Activated T-cell treated with anti-CD3 and anti-CD28 coated beads, Interleukin-2, amount 50 U/mL, for 4 hours (primary cell): ENCODE data around the gene CLDN9. TPM values are rescaled to one million over a fixed set of nuclear protein-coding genes. Genes with fewer than 3 reads are reported as not detected.
A peak's percentile ranks its signal among the peaks of the same experiment; 100 is the strongest.

Experiments used
- ATAC-seq, 2 donors: fragments of 200-7000 bp; cut with Tn5 transposase; one replicate each; pipeline ENCODE4 v1.10.0; 2021
- DNase-seq: peaks from one replicate; pipeline ENCODE4 v3.0.0-alpha.2; 2020
- H3K27me3 Mint-ChIP-seq: one replicate; pipeline ENCODE4 v1.8.0; 2021; ENCODE audit warnings: low read depth, mixed read lengths
- H3K36me3 Mint-ChIP-seq: one replicate; pipeline ENCODE4 v1.8.0; 2022; ENCODE audit warnings: mixed read lengths; ENCODE audit not compliant: insufficient read depth
- H3K4me1 Mint-ChIP-seq: one replicate; pipeline ENCODE4 v1.8.0; 2021; ENCODE audit warnings: low read depth, mixed read lengths
- H3K4me3 Mint-ChIP-seq: one replicate; pipeline ENCODE4 v1.8.0; 2021; ENCODE audit warnings: mild to moderate bottlenecking, moderate library complexity, mixed read lengths
- H3K9me3 Mint-ChIP-seq: one replicate; pipeline ENCODE4 v1.8.0; 2021; ENCODE audit warnings: mixed read lengths
- total RNA-seq, 3 donors: library from RNA; stranded (reverse); gene quantifications; one replicate each; pipeline ENCODE4 v1.2.1, GENCODE V29; 2021

CLDN9 gene
- total RNA-seq, 3 donors from 2014 or later = not detected

DNA sequence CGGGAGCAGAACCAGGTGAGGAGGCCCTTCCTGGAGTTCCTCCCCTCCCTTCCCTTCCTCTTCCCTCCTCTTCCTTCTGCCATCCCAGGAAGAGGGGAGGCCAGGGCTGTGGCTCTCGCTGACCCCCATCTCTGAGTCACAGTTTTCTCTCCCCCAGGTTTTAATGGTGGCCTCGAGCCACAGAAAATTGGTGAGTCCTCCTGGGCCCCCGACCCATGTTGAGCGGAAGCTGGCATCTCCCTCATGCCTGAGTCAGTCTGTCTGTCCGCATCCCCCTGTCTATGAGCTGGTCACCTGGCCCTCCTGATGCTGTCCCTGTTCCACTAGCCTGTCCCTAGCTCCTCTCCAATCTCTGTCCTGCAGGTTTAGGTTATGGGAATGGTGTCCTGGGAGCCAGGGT lies 12.8 kb upstream of the CLDN9 start:
- H3K4me3 Mint-ChIP-seq = no peak overlapping the region
- no peak for ATAC-seq

DNA sequence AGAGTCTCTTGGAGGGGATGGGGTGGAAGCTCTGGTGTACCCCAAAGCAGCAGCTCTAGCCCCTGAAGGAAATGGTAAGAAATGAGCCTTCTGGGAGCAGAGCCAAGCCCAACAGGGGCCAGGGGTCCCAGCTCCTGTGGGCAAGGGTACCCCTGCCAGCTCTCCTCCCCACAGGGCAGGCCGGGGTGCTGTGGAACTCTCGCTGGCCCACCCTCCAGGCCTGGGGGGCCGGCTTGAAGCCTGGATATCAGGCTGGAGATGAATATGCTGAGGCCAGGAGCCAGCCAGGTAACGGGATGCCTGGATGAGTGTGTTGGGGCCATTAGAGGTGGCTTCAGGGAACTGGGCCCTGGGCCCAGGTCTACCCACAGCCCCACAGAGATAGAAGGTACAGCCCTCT lies 12.2 kb upstream of the CLDN9 start:
- Mint-ChIP-seq H3K9me3 (no peaks in the 10 kb centered on the region), H3K27me3 (peaks cover 5% of the 10 kb centered on the region), H3K4me1 (peaks cover 4% of the 10 kb centered on the region), H3K36me3 (no peaks in the 10 kb centered on the region), H3K4me3 (no peak overlapping the region)
- no peak for DNase-seq
- ATAC-seq = no peak

More for the DNA sequence above, 12.8 kb upstream of the CLDN9 start:
- Mint-ChIP-seq H3K27me3 (peaks cover 4% of the 10 kb centered on the region), H3K9me3 (no peaks in the 10 kb centered on the region), H3K4me1 (peaks cover 2% of the 10 kb centered on the region), H3K36me3 (no peaks in the 10 kb centered on the region)
- DNase-seq = no peak

DNA sequence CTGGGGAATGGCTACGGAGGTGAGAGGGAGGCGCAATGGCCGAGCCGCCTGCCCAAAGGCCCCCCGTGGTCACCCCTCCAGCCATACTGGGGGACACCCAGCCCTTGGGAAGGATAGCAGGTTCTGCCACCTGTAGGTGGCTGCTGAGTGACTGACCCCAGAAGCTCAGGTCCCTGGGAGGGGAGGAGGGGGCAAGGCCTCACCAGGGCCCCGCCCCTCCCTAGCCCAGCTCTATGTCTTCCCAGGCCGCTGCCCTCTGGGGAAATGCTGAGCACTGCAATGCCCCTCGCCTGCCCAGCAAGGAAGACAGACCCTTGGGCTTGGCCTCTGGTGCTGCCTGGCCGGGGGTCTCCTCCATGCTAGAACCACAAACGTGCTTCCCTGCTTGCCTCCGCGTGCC lies 11.4 kb upstream of the CLDN9 start:
- Mint-ChIP-seq H3K27me3 (peaks cover 8% of the 10 kb centered on the region), H3K9me3 (no peaks in the 10 kb centered on the region), H3K4me3 (no peak overlapping the region), H3K36me3 (no peaks in the 10 kb centered on the region), H3K4me1 (peaks cover 4% of the 10 kb centered on the region)
- no peak for ATAC-seq
- no peak for DNase-seq

DNA sequence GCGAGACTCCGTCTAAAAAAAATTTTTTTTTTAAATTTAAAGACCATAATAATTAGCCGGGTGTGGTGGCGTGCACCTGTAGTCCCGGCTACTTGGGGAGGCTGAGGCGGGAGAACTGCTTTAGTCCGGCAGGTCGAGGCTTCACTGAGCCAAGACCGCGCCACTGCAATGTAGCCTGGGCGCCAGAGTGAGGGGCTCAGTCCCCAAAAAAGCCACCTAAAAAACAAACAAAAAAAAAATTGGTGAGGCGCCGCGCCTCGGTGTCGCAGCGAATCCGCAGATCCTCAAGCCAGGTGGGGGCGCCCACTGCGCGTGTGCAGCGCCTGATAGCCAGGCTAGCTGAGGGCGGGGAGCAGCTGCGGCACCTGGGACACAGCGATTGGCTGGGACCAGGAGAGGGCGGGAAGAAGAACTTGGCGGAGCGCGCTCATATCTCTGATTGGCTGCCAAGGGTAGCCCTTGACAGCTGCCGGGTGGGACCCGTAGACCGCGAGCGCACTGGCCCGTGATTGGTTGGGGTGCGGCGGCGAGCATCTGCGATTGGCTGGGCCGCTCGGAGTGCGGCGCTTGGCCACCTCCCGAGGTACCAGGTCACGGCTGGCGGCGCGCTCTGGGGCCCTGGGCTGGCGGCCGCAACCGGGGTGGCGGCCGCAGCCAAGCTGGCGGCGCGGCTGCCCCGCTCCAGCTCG lies 9.0 kb upstream of the CLDN9 start:
- no peaks in the 10 kb centered on the region for H3K9me3 Mint-ChIP-seq
- H3K4me1 Mint-ChIP-seq = peaks cover 24% of the 10 kb centered on the region
- H3K36me3 Mint-ChIP-seq = no peaks in the 10 kb centered on the region
- ATAC-seq = peak; percentile 99
- H3K27me3 Mint-ChIP-seq = peaks cover 8% of the 10 kb centered on the region
- peak overlapping the region; percentile 70 for H3K4me3 Mint-ChIP-seq
- DNase-seq = peak; percentile 94

DNA sequence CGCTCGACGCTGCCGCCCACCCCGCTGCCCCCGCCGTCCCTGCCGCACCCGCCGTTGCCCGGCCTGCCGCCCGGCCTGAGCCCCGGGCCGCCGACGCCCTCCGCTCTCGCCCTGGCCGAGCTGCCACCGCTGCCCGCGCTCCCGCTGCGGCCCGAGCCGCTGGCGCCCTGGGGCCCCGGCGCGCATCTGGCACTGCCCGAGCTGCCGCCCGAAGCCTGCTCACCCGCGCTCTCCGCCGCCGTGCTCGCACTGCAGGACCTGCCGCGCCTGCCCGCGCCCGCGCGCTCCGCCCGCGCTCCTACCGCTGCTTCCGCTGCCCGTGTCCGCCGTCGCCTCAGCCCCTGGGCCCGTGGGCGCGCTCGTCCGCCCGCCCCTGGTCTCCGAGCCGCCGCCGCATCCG lies 8.4 kb upstream of the CLDN9 start:
- ATAC-seq (peak; percentile 23 to 28), DNase-seq (no peak)
- H3K9me3 Mint-ChIP-seq = no peaks in the 10 kb centered on the region
- no peak overlapping the region for H3K4me3 Mint-ChIP-seq
- no peaks in the 10 kb centered on the region for H3K36me3 Mint-ChIP-seq
- H3K27me3 Mint-ChIP-seq = peaks cover 8% of the 10 kb centered on the region
- H3K4me1 Mint-ChIP-seq = peaks cover 24% of the 10 kb centered on the region

DNA sequence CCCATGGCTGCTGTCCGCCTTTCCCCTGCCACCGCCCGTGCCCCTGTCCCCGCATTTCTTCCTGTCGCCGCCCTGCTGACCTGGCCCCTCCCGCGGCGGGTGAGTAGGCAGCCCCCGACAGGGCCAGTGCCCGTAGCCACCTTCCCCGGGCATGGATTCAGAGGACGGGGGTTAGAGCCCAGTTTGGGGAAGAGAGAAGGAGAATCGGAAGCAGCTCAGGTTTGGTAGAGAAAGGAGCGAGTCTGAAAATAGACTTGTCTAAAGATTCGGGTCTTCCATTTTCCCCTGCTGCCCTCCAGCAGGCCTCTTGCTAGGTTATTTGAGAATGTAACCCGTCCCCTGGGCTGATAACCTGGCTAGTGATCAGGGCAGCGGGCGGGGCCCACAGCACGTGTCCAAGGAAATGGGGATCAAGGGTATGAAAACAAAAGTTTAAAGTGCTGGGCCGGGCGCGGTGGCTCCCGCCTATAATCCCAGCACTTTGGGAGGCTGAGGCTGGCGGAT lies 7.9 kb upstream of the CLDN9 start:
- ATAC-seq = no peak
- Mint-ChIP-seq H3K27me3 (peaks cover 8% of the 10 kb centered on the region), H3K36me3 (no peaks in the 10 kb centered on the region), H3K4me1 (peaks cover 24% of the 10 kb centered on the region), H3K4me3 (peak overlapping the region; percentile 61), H3K9me3 (no peaks in the 10 kb centered on the region)
- DNase-seq = no peak

DNA sequence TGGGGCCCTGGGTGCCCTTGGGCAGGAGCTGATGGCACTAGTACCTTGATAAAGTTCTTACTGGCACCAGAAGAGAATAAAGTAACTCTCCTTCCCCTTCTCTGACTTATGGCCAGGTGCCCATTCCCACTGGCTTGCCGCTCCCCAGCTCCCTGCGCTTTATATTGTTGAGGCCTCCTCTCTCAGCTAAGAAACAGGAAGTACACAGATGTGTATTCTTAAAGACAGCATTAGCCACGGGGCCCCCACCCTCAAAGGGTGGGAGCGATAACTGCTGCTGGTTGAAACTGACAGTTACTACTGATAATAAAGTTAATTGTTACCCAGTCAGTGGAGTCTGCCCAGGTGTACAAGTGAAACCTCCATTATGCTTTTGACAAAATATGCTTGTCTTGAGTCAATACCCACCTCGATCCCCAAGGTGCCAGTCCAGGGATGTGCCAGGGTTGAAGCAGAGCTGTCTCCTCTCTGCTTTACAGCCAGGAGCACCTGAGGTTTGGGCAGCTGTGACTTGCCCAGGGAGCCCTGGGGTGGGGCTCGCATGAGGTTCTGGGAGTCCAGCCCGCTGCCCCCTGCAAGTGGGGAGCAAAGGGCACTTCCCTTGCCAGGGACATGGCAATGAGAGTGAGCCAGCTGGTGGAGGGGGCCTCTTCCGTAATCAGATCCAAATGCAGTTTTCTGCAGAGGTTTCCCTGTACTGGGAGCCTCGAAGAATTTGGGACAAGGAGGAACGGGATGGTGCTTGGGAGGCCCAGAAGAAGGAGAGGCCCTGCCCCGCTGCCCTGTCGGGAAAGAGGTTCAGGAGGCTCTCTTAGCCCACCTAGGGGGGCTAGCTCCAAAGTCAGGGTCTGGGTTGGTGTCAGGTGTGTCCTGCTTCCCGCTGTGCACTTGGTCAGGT lies 5.4 kb upstream of the CLDN9 start:
- ATAC-seq (no peak), DNase-seq (no peak)
- Mint-ChIP-seq H3K27me3 (peaks cover 5% of the 10 kb centered on the region), H3K4me3 (peak overlapping the region; percentile 21), H3K36me3 (no peaks in the 10 kb centered on the region), H3K4me1 (peaks cover 24% of the 10 kb centered on the region), H3K9me3 (no peaks in the 10 kb centered on the region)

DNA sequence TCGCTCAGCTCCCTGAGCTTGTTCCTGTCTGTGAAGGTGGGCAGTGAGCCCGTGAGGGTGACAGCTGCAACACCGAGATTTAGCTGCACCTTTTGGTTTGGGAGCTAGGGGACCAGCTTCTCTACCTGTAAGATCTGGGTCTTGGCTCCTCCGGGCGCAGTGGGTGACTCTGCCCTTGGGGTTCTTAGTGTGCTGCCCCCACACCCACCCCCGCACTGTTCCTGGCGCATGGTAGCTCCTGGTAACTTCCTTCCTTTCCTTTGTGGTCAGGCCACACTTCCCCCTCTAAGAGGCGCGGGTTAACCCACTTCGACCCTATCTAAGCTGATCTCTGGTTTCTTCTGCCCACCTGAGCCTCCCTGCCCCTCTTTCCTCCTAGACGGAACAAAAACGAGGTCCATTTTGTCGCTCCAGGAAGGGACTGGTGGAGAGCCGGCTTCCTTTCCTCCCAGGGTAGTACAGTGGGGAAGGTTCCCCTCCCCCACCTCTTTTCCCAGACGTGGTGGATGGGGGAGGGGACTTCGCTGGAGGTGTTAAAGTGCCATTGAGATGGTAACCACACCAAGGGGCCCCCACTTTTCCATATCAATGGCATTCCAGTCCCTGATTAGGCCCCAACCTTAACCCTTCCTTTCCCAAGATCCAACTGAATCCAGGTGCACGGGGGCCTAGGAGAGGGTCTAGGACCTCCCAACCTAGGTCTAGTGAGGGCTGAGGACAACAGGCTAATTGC lies 4.6 kb upstream of the CLDN9 start:
- no peak for ATAC-seq

DNA sequence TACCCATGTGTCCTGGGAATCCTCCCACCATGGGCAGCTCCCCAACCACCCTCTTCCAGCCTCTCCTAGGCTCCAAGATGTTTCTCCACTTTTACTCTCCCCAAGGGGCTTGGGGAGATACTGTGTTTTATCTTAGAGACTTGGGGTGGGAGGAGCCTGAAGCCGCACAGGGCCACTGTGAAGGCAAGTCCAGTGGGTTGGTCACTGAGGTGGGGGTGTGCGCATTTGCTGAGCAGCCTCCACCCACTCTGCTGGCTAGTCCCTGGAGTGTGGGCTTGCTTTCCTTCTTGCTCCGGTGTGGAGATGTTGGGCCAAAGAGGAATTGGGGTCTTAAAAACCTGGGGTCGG lies 4.1 kb upstream of the CLDN9 start:
- no peak for DNase-seq
- Mint-ChIP-seq H3K27me3 (peaks cover 5% of the 10 kb centered on the region), H3K4me3 (no peak overlapping the region), H3K36me3 (no peaks in the 10 kb centered on the region), H3K9me3 (no peaks in the 10 kb centered on the region), H3K4me1 (peaks cover 24% of the 10 kb centered on the region)
- no peak for ATAC-seq

More for the DNA sequence above, 4.6 kb upstream of the CLDN9 start:
- peak; percentile 32 for DNase-seq
- Mint-ChIP-seq H3K9me3 (no peaks in the 10 kb centered on the region), H3K4me1 (peaks cover 24% of the 10 kb centered on the region), H3K4me3 (peak overlapping the region; percentile 21), H3K36me3 (no peaks in the 10 kb centered on the region), H3K27me3 (peaks cover 5% of the 10 kb centered on the region)

DNA sequence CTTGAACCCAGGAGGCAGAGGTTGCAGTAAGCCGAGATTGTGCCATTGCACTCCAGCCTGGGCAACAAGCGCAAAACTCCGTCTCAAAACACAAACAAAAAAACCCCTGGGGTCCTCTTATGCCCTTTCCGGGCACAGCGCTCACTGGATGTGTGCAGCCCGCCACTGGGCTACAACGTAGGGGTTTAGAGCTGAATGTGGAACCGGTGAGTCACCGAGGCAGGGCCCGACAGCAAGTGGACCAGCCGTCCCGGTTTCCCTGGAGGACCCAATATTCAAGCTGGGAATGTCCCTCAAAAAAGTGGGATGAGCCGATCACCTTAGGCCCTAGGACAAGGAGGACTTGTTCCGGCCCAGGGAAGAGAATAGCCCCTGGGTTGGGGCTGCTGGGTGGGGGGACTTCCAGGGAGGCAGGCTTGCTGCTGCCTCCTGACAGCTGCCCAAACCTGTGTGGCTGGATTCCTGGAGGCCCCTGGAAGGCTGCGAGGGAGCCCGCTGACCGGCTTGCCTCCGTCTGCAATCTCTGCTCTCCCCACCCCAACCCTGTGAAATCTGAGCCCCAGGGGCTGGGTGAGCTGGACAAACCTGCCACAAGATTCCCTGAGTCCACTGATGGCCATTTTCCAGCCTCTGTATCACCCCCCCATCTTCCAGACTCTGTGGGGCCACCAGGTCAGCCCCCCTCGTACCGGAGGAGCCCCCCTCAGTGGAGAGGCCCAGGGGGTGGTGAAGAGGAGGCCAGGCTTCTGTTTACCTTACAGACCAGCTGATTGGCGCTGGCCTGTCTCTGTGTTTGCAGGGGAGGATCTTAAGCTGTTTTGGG lies 2.9 kb upstream of the CLDN9 start:
- Mint-ChIP-seq H3K9me3 (no peaks in the 10 kb centered on the region), H3K4me1 (peaks cover 23% of the 10 kb centered on the region), H3K27me3 (peaks cover 8% of the 10 kb centered on the region), H3K4me3 (no peak overlapping the region), H3K36me3 (no peaks in the 10 kb centered on the region)
- no peak for ATAC-seq
- DNase-seq = no peak

DNA sequence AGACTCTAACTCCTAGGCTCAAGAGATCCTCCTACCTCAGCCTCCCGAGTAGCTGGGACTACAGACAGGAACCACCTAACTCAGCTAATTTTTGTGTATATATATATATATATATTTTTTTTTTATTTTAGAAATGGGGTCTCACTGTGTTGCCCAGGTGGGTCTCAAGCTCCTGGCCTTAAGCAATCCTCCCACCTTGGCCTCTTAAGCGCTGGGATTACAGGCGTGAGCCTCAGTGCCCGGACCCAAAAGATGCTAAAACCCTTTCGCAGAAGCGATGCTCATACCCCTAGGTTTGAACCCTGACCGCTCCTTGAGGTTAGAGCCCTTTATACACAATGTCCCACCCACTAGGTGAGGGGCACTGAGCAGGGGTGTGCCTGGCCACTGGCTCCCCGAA lies 2.2 kb upstream of the CLDN9 start:
- Mint-ChIP-seq H3K4me1 (peaks cover 20% of the 10 kb centered on the region), H3K36me3 (no peaks in the 10 kb centered on the region), H3K4me3 (no peak overlapping the region), H3K9me3 (no peaks in the 10 kb centered on the region), H3K27me3 (peaks cover 5% of the 10 kb centered on the region)
- DNase-seq (no peak), ATAC-seq (no peak)

DNA sequence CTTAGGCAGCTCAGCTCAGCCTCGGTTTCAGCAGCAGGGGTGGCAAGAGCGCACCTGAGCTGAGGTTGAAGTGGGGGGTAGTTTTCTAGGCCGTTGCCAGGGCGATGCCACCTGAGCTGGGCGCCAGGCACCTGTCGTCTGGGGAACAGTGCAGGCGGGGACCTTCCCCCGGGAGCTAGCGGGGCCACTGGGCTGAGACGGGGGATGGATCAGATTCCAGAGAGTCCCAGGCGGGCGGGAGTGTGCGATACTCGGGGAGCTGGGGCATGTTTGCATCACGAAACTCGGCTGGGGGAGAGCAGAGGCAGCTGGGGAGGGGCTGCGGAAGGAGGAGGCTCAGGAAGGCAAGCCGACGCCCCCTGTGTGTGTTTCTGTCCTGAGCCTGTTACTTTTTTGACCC lies 477 bp upstream of the CLDN9 start:
- H3K4me1 Mint-ChIP-seq = peaks cover 13% of the 10 kb centered on the region
- H3K36me3 Mint-ChIP-seq = no peaks in the 10 kb centered on the region
- no peaks in the 10 kb centered on the region for H3K9me3 Mint-ChIP-seq
- H3K27me3 Mint-ChIP-seq = peaks cover 7% of the 10 kb centered on the region
- no peak overlapping the region for H3K4me3 Mint-ChIP-seq
- ATAC-seq (no peak), DNase-seq (no peak)

DNA sequence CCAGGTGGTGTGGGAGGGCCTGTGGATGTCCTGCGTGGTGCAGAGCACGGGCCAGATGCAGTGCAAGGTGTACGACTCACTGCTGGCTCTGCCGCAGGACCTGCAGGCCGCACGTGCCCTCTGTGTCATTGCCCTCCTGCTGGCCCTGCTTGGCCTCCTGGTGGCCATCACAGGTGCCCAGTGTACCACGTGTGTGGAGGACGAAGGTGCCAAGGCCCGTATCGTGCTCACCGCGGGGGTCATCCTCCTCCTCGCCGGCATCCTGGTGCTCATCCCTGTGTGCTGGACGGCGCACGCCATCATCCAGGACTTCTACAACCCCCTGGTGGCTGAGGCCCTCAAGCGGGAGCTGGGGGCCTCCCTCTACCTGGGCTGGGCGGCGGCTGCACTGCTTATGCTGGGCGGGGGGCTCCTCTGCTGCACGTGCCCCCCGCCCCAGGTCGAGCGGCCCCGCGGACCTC lies 798 bp downstream of the CLDN9 start:
- Mint-ChIP-seq H3K4me1 (peaks cover 7% of the 10 kb centered on the region), H3K36me3 (no peaks in the 10 kb centered on the region), H3K27me3 (peaks cover 7% of the 10 kb centered on the region), H3K4me3 (no peak overlapping the region), H3K9me3 (no peaks in the 10 kb centered on the region)
- ATAC-seq (no peak), DNase-seq (no peak)
